HG03045 (cell line): ENCODE data around the gene TDRD6.
"Not testable (repeated sequence)": the region's sequence is repeated elsewhere in the genome, so short reads cannot be mapped to it uniquely, and the experiment has no call there.

ENCODE experiments used
- ATAC-seq: cut with Tn5 transposase; IDR thresholded peaks from one replicate; pipeline ENCODE4 v1.9.1; 2021; ENCODE audit warnings: mild to moderate bottlenecking, moderate library complexity; ENCODE audit not compliant: unreplicated experiment

Gene TDRD6

DNA sequence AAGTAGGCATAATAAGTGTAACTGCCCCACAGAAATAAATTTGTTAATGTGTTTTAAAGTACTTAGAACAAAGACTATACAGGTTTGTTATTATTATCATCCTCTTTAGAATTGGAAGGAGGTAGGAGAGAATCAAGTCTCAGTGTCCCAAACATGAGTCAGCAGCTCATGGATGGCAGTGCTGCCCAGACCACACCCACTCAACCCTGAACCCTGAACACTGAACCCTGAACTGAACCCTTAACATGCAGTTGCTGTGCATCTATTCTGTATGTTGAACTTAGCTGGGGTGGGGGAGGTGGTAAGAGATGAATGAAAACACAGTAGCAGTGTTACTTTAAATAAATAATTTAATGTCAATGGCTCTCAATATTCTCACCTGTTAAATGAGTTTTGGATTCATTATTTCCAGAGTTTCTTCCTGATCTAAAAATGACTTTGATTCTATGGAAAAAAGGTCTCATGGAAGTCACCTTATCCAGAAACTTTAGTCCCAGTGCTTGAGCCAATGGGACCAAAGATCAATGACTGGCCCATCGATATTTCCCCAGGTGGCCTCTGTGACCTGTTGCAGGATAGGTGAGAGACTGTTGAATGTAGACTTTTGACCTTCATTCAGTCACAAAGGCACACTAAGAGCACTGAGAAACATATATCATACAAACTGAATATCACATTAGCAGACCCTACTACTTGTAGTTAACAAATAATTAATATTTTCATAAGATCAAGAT lies 55.9 kb downstream of the TDRD6 start:
- ATAC-seq: no peak

DNA sequence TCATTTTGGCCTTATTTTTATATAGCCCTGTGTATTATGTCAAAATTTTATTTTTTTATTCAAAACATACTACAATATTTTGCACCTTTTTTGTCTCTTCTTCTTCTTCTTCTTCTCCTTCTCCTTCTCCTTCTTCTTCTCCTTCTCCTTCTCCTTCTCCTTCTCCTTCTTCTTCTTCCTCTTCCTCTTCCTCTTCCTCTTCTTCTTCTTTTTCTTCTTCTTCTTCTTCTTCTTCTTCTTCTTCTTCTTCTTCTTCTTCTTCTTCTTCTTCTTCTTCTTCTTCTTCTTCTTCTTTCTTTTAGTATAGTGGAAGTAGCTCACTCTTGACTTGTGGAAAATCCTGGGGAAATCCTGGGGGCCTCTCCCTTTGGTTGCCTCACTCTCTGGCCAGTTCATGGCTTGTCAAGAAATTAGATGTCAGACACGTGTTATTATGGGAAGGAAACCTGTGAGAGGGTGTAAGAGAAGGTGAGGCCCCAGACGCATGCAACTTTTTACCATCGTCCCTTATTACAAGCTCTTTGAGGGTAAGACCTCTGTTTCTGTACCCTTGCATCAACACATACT lies 56.6 kb downstream of the TDRD6 start:
- ATAC-seq: not testable (repeated sequence)

DNA sequence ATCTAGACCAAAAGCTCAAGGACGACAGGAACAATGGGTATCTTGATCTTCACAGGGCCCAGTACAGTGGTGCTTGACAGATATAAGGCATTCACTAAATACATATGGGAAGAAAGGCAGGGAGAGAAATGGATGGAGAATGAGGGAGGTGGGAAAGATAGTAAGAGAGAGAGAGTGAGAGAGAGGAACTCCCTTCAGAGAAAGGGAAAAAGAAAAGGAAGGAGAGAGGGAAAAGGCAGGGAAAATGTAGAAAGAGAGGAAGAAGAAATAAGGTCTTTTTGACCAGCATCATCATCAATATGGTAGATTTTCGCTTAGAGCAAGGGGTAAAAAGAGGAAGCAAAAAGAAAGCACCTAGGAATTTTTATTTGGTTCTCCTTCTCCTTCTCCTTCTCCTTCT lies 58.3 kb downstream of the TDRD6 start:
- ATAC-seq: no peak

DNA sequence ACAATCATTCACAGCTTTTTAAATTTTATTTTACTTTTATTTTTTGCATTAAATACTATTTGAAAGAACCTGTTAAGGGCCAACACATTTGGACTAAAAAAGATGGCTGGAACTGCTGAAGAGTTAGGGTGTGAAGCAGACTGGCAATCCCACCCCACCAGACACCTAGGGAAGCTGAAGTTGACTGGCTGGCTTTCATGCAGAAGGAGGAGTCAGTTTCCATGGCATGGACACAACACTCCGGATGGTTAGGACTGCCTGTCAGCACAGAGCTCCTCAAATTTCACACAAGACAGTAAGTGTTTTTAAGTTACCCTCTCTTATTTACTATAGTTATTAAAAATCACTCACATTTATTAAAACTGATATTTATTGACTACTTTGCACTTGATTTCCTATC lies 59.0 kb downstream of the TDRD6 start, which contains the start of gene ANKRD66:
TSS of gene ANKRD66 (plus strand) at position 238 of the 400 bp plus-strand sequence. CDS start 5,016 bp downstream, outside the sequence.
- no peak for ATAC-seq

DNA sequence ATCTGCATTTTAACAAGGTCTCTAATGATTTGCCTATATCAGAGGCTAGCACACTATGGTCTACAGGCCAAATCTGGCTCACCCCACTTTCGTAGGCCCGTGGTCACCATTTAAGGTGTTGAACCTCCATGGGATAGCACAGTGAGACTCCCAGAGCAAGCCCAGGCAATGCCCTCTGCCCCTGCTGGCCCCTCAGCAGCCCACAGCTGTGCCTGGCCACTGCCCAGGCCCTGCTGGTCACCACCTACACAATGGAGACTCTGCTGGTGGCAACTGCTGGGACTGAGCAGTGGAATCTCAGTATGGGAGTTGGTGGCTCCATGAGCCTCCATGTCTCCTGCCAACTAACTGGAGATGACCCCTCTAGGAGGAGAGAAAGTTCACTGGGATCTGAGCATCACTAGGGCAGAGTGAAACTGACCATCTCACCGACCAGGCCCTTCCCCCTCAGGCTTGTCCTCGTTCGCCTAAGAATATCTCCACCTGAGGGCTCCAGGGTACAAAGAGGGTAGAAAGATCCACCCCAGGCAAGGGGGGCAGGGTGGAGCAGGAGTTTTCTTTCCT lies 61.3 kb downstream of the TDRD6 start:
- no peak for ATAC-seq

DNA sequence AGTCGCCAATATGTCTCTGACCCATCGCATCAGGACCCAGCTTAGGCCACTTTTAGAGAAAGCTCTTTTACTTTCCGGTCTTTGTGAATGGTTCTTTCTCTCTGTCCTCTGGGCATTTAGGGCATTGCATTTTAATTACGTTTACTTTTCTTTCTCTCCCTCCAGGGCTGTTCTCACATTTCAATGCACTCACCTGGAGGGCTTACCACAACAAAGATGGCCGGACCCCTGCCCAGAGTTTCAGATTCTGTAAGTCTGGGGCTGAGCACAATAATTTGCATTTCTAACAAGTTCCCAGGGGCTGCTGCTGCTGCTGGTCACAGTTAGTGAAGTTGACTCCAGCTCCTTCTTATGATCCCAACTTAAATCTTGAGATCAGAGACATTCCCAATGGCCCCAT lies 62.0 kb downstream of the TDRD6 start:
- no peak for ATAC-seq

DNA sequence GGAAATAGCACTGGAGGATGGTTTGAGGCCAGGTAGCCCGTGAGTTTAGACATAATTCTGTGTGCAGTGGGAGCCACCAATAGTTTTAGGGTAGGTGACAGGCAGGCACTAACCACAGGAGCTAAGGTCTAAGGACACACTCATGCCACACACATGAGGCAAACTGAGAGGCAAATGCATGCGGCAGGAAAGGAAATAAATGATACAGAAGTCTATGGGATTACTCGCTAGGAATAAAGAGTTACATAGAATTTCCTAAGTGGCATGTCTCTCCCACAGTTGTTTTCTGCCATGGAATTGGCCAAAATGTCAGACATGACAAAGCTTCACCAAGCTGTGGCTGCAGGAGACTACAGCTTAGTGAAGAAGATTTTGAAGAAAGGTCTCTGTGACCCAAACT lies 64.0 kb downstream of the TDRD6 start:
- no peak for ATAC-seq
